Vagina (tissue), 2 donors: ENCODE measurements around the gene LIMS1. TPM values are rescaled to one million over a fixed set of nuclear protein-coding genes. Genes with fewer than 3 reads are reported as not detected.

Experiments used
- DNase-seq, 2 donors: peaks; one replicate each; pipeline ENCODE4 v3.0.0-alpha.2; 2017; ENCODE audit errors: extremely low spot score in 2 of 2
- H3K27ac ChIP-seq: fragments of 200-600 bp; sonication (generic); one replicate; pipeline ENCODE4 v1.5.1; 2019
- H3K27me3 ChIP-seq: fragments of 200-600 bp; sonication (generic); one replicate; pipeline ENCODE4 v1.5.1; 2019
- H3K36me3 ChIP-seq, 2 donors: fragments of 200-600 bp; sonication (generic); one replicate each; pipeline ENCODE4 v1.5.1; 2017 to 2019
- H3K4me1 ChIP-seq: fragments of 200-600 bp; sonication (generic); one replicate; pipeline ENCODE4 v1.5.1; 2019
- H3K4me3 ChIP-seq, 2 donors: fragments of 200-600 bp; sonication (generic); 1 replicate in 1 of 2; 2 replicates in 1 of 2; pipeline ENCODE4 v1.5.1; 2016 to 2019
- H3K9me3 ChIP-seq: fragments of 200-600 bp; sonication (generic); one replicate; pipeline ENCODE4 v1.5.1; 2019
- CTCF ChIP-seq, 3 experiments: fragments of 450-650 bp in 2 of 3; fragments of 200-600 bp in 1 of 3; sonication (generic) in 1 of 3; IDR thresholded peaks; one replicate each; pipeline ENCODE4 v1.5.1; 2017 to 2019; ENCODE audit warnings: antibody characterized with exemption in 3 of 3, mild to moderate bottlenecking in 2 of 3, moderate library complexity in 2 of 3
- POLR2A ChIP-seq, 2 donors: fragments of 450-650 bp; IDR thresholded peaks; one replicate each; pipeline ENCODE4 v1.6.1; 2017; ENCODE audit warnings: antibody characterized with exemption in 2 of 2, mild to moderate bottlenecking in 2 of 2, moderate library complexity in 2 of 2
- POLR2AphosphoS5 ChIP-seq, 2 donors: sonication (generic); formaldehyde crosslinking; IDR thresholded peaks; one replicate each; pipeline ENCODE4 v1.9.0; 2017; ENCODE audit warnings: antibody characterized with exemption in 2 of 2, mild to moderate bottlenecking in 2 of 2, low read depth in 1 of 2; ENCODE audit not compliant: insufficient read depth in 1 of 2
- intact Hi-C: fragments of 100-400 bp; cut with DNase I; formaldehyde crosslinking; loops from one replicate; pipeline ENCODE4 v1.15.1; 2023
- total RNA-seq: library from RNA; depleted of rRNA; stranded (reverse); fragments of >200 nt; gene quantifications from one replicate; pipeline ENCODE4 v1.2.3, GENCODE V29; 2016

LIMS1 gene
- total RNA-seq, 1 donor from 2014 or later: 66.0 TPM

GRCh38 chr2:108586631-108587030 is 52.4 kb downstream of the LIMS1 start:
- intact Hi-C loops: loop anchor here (10.0 kb wide), 1 partner anchor 52 kb away; the partner anchor contains the start of gene LIMS1
- H3K4me3 ChIP-seq: no peak overlapping the region
- H3K27me3 ChIP-seq: no peaks in the 10 kb centered on the region
- TF ChIP-seq POLR2A (IDR thresholded peaks at IDR 0.05) (no peak), POLR2AphosphoS5 (IDR thresholded peaks at IDR 0.05; ENCODE audit: insufficient read depth in 1 of 2, low read depth in 1 of 2) (no peak), CTCF (IDR thresholded peaks at IDR 0.05) (no peak)
- H3K9me3 ChIP-seq: no peaks in the 10 kb centered on the region
- H3K4me1 ChIP-seq: peaks cover 40% of the 10 kb centered on the region
- H3K27ac ChIP-seq: peak overlapping the region; percentile 77
- H3K36me3 ChIP-seq: no peaks in the 10 kb centered on the region
- no peak for DNase-seq

GRCh38 chr2:108587621-108588020 is 53.4 kb downstream of the LIMS1 start:
- Histone ChIP-seq H3K27ac (peak overlapping the region; percentile 77), H3K9me3 (no peaks in the 10 kb centered on the region), H3K27me3 (no peaks in the 10 kb centered on the region), H3K4me3 (no peak overlapping the region), H3K36me3 (no peaks in the 10 kb centered on the region), H3K4me1 (peaks cover 43% of the 10 kb centered on the region)
- intact Hi-C loops: loop anchor here (10.0 kb wide), 1 partner anchor 53 kb away; the partner anchor contains the start of gene LIMS1
- TF ChIP-seq POLR2A (IDR thresholded peaks at IDR 0.05) (no peak), POLR2AphosphoS5 (IDR thresholded peaks at IDR 0.05; ENCODE audit: insufficient read depth in 1 of 2, low read depth in 1 of 2) (peak in 1 of 2 donors; percentile 22)
- DNase-seq: no peak

GRCh38 chr2:108588070-108588668 is 53.9 kb downstream of the LIMS1 start:
- Histone ChIP-seq H3K36me3 (no peaks in the 10 kb centered on the region), H3K27me3 (no peaks in the 10 kb centered on the region), H3K9me3 (no peaks in the 10 kb centered on the region), H3K4me1 (peaks cover 49% of the 10 kb centered on the region), H3K4me3 (no peak overlapping the region), H3K27ac (peak overlapping the region; percentile 77)
- intact Hi-C loops: loop anchor here (10.0 kb wide), 1 partner anchor 53 kb away; the partner anchor contains the start of gene LIMS1
- no peak for DNase-seq
- TF ChIP-seq POLR2AphosphoS5 (IDR thresholded peaks at IDR 0.05; ENCODE audit: insufficient read depth in 1 of 2, low read depth in 1 of 2) (no peak), CTCF (IDR thresholded peaks at IDR 0.05) (no peak), POLR2A (IDR thresholded peaks at IDR 0.05) (no peak)

GRCh38 chr2:108589372-108589771 is 55.1 kb downstream of the LIMS1 start:
- intact Hi-C loops: loop anchor here (10.0 kb wide), 1 partner anchor 55 kb away; the partner anchor contains the start of gene LIMS1
- H3K27ac ChIP-seq: no peak overlapping the region
- H3K36me3 ChIP-seq: no peaks in the 10 kb centered on the region
- no peak for TF ChIP-seq POLR2AphosphoS5 (IDR thresholded peaks at IDR 0.05; ENCODE audit: insufficient read depth in 1 of 2, low read depth in 1 of 2)
- no peak for TF ChIP-seq CTCF (IDR thresholded peaks at IDR 0.05)
- no peak for TF ChIP-seq POLR2A (IDR thresholded peaks at IDR 0.05)
- DNase-seq: no peak
- H3K4me3 ChIP-seq: no peak overlapping the region
- H3K9me3 ChIP-seq: no peaks in the 10 kb centered on the region
- no peaks in the 10 kb centered on the region for H3K27me3 ChIP-seq
- peaks cover 53% of the 10 kb centered on the region for H3K4me1 ChIP-seq

- Histone ChIP-seq H3K27me3 (no peaks in the 10 kb centered on the region), H3K36me3 (no peaks in the 10 kb centered on the region), H3K4me1 (peaks cover 57% of the 10 kb centered on the region), H3K9me3 (no peaks in the 10 kb centered on the region), H3K27ac (peak overlapping the region; percentile 14), H3K4me3 (no peak overlapping the region)
- intact Hi-C loops: loop anchor here (10.0 kb wide), 1 partner anchor 55 kb away; the partner anchor contains the start of gene LIMS1
- no peak for DNase-seq
- TF ChIP-seq CTCF (IDR thresholded peaks at IDR 0.05) (no peak), POLR2AphosphoS5 (IDR thresholded peaks at IDR 0.05; ENCODE audit: insufficient read depth in 1 of 2, low read depth in 1 of 2) (no peak), POLR2A (IDR thresholded peaks at IDR 0.05) (no peak)
Measured at GRCh38 chr2:108589781-108590180, 55.5 kb downstream of the LIMS1 start.
